ENCODE results near the gene SEPTIN12. TPM values are rescaled to one million over a fixed set of nuclear protein-coding genes. Genes with fewer than 3 reads are reported as not detected.

The SEPTIN12 gene
- total and polyA plus RNA-seq, 3 donors from 2014 or later: 61.0 to 310 (median 68.1) TPM

DNA sequence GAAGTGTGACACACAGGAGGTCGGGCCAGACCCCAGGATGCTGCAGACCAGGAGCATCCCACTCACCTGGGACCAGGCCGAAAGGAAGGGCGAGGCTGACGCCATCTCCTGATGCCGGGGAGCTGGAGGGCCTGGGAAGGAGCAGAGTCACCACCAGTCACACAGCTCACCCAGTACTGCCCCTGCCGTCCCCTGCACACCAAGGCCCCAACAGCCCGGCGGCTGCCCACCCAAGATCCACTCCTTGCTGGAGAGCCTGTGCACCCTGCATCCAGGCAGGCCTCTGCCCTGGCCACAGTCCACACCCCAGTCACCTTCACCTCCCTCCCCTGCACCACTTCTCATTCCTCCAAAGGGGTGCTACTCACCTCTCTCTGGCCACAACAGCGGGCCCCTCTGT is 25.9 kb downstream of the SEPTIN12 start:
- Histone ChIP-seq H3K36me3 (ENCODE audit: low read depth, missing control alignments) (no peaks in the 10 kb centered on the region), H3K9me3 (no peaks in the 10 kb centered on the region), H3K4me1 (peaks cover 11% of the 10 kb centered on the region), H3K27ac (no peak overlapping the region), H3K4me3 (no peak overlapping the region), H3K27me3 (no peaks in the 10 kb centered on the region)
- no peak for DNase-seq
- TF ChIP-seq POLR2A (IDR thresholded peaks at IDR 0.05): no peak
- TF ChIP-seq, protein P1, sequence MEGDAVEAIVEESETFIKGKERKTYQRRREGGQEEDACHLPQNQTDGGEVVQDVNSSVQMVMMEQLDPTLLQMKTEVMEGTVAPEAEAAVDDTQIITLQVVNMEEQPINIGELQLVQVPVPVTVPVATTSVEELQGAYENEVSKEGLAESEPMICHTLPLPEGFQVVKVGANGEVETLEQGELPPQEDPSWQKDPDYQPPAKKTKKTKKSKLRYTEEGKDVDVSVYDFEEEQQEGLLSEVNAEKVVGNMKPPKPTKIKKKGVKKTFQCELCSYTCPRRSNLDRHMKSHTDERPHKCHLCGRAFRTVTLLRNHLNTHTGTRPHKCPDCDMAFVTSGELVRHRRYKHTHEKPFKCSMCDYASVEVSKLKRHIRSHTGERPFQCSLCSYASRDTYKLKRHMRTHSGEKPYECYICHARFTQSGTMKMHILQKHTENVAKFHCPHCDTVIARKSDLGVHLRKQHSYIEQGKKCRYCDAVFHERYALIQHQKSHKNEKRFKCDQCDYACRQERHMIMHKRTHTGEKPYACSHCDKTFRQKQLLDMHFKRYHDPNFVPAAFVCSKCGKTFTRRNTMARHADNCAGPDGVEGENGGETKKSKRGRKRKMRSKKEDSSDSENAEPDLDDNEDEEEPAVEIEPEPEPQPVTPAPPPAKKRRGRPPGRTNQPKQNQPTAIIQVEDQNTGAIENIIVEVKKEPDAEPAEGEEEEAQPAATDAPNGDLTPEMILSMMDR (IDR thresholded peaks at IDR 0.05): no peak
- intact Hi-C loops (cut with DNase I; ENCODE audit: low total_unique reads): loop anchor here (10.0 kb wide), 1 partner anchor 157 kb away; no protein-coding TSS in a partner anchor
- WGBS, 2 donors: 90 to 93% methylated on average over 8 to 9 of the region's 9 CpGs

DNA sequence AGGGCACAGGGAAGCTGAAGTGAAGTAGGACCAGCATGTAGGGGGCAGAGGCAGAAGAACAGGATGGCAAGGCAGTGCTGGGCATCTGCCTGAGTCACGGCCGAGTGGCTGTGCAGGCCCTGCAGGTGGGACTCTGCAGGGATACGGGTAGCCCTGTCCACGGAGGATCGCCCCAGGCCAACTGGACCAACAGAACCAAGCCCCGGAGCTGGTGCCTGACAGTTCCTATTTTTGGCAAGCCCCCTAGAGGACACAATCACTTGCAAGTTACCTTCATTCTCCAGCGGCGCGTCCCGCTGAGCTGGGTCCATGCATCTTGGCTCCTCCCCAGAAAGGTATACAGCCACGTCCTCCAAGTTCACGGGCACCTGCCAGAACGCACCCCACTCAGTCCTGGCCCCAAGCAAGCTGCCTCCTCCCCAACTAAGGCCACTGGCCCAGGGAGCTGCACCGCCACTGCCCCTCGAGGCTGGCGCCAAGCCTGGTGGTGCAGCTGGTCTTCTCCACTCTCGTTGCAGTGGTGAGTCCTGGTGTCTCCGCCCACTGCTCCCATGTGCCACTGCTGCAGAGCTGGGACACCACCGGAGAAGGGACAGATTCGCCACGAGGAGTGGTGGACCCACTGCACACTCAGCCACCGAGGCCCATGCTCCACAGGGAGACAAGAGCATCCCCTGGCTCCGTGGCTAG is 27.8 kb downstream of the SEPTIN12 start:
- 86 to 91% methylated on average over 21 to 23 of the region's 23 CpGs for WGBS, 2 donors
- intact Hi-C loops (cut with DNase I; ENCODE audit: low total_unique reads): loop anchor here (10.0 kb wide), 1 partner anchor 156 kb away; no protein-coding TSS in a partner anchor
- Histone ChIP-seq H3K27ac (no peak overlapping the region), H3K27me3 (no peaks in the 10 kb centered on the region), H3K4me1 (peaks cover under 1% of the 10 kb centered on the region), H3K36me3 (ENCODE audit: low read depth, missing control alignments) (no peaks in the 10 kb centered on the region), H3K9me3 (no peaks in the 10 kb centered on the region), H3K4me3 (no peak overlapping the region)
- DNase-seq: no peak
- TF ChIP-seq, protein P1 (IDR thresholded peaks at IDR 0.05): no peak
- TF ChIP-seq POLR2A (IDR thresholded peaks at IDR 0.05): no peak

DNA sequence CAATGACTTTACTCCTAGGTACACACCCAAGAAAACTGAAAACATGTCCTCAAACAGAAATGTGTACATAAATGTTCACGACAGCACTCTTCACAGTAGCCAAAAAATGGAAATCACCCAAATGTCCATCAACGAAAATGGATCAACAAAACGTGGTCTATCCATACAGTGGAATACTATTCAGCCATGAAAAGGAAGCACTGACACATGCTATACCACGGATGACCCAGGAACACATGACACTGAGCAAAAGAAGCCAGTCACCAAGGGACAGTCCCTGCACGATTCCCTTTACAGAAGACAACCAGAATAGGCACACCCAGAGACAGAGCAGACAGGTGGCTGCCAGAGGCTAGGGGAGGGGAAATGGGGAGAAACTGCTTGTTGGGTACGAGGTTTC is 32.5 kb downstream of the SEPTIN12 start:
- H3K9me3 ChIP-seq: no peaks in the 10 kb centered on the region
- intact Hi-C loops (cut with DNase I; ENCODE audit: low total_unique reads): no loop called here
- H3K4me3 ChIP-seq: no peak overlapping the region
- no peaks in the 10 kb centered on the region for H3K4me1 ChIP-seq
- no peak for TF ChIP-seq POLR2A (IDR thresholded peaks at IDR 0.05)
- TF ChIP-seq, protein P1 (IDR thresholded peaks at IDR 0.05): no peak
- WGBS, 2 donors: 94 to 95% methylated on average over 6 of the region's 6 CpGs
- no peak overlapping the region for H3K27ac ChIP-seq
- no peak for DNase-seq
- H3K36me3 ChIP-seq (ENCODE audit: low read depth, missing control alignments): no peaks in the 10 kb centered on the region
- no peaks in the 10 kb centered on the region for H3K27me3 ChIP-seq

DNA sequence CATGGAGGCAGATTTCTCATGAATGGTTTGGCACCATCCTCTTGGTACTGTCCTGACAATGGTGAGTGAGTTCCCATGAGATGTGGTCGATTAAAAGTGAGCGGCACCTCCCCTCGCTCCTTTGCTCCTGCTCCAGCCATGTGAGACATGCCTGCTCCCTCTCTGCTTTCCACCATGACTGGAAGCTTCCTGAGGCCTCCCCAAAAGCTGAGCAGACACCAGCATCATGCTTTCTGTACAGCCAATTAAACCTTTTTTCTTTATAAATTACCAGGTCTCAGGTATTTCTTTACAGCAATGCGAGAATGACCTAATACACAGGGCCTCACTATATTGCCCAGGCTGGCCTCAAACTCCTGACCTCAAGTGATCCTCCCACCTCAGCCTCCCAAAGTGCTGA is 33.3 kb downstream of the SEPTIN12 start:
- Histone ChIP-seq H3K9me3 (no peaks in the 10 kb centered on the region), H3K27ac (no peak overlapping the region), H3K4me1 (no peaks in the 10 kb centered on the region), H3K4me3 (no peak overlapping the region), H3K27me3 (no peaks in the 10 kb centered on the region), H3K36me3 (ENCODE audit: low read depth, missing control alignments) (no peaks in the 10 kb centered on the region)
- DNase-seq: no peak
- intact Hi-C loops (cut with DNase I; ENCODE audit: low total_unique reads): no loop called here
- WGBS, 2 donors: 99 to 100% methylated on average over 4 of the region's 4 CpGs
- no peak for TF ChIP-seq POLR2A (IDR thresholded peaks at IDR 0.05)
- TF ChIP-seq, protein P1 (IDR thresholded peaks at IDR 0.05): no peak

DNA sequence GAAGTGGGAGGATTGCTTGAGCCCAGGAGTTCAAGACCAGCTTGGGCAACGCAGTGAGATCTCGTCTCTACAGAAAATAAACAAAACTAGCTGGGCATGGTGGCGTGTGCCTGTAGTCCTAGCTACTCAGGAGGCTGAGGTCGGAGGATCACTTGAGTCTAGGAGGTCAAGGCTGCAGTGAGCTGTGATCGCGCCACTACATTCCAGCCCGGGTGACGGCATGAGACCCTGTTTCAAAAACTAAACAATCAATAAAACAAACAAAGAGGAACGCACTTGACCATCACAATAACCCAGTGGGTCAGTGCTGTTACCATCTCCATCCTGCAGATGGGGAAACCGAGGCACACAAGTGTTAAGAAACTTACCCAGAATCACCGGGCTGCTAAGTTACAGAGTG is 34.9 kb downstream of the SEPTIN12 start:
- no peak overlapping the region for H3K27ac ChIP-seq
- WGBS, 2 donors: 87 to 88% methylated on average over 11 of the region's 11 CpGs

More for the DNA sequence above, 34.9 kb downstream of the SEPTIN12 start:
- Histone ChIP-seq H3K4me1 (no peaks in the 10 kb centered on the region), H3K27me3 (no peaks in the 10 kb centered on the region), H3K9me3 (no peaks in the 10 kb centered on the region), H3K4me3 (no peak overlapping the region), H3K36me3 (ENCODE audit: low read depth, missing control alignments) (no peaks in the 10 kb centered on the region)
- intact Hi-C loops (cut with DNase I; ENCODE audit: low total_unique reads): no loop called here
- no peak for TF ChIP-seq POLR2A (IDR thresholded peaks at IDR 0.05)
- TF ChIP-seq, protein P1 (IDR thresholded peaks at IDR 0.05): no peak
- DNase-seq: no peak

All from testis (tissue), 3 donors.